PC-3 (cell line): ENCODE data around the gene TINAGL1. TPM values are rescaled to one million over a fixed set of nuclear protein-coding genes. Genes with fewer than 3 reads are reported as not detected.

ENCODE experiments used
- ATAC-seq: fragments of 200-7000 bp; cut with Tn5 transposase; 2 replicates; pipeline ENCODE4 v1.9.1; 2020; ENCODE audit warnings: mild to moderate bottlenecking, moderate library complexity
- BruUV-seq: library from RNA; stranded (reverse); fragments of 400-500 nt; replicated peaks from 2 replicates; lab custom pipeline; 2021; lab: Mats Ljungman, UMichigan
- CTCF ChIA-PET: fragments of 300-600 bp; sonication (Branson Sonifier 250); formaldehyde crosslinking; loops from one replicate; lab custom pipeline; 2022; ENCODE audit warnings: antibody characterized with exemption; lab: Charles Lee
- POLR2A ChIA-PET: fragments of 300-600 bp; sonication (Branson Sonifier 250); formaldehyde crosslinking; loops from one replicate; lab custom pipeline; 2022; ENCODE audit warnings: antibody characterized with exemption; ENCODE audit not compliant: unreplicated experiment; lab: Charles Lee
- DNase-seq: peaks from one replicate; pipeline ENCODE4 v3.0.0-alpha.2; 2015
- H2AFZ ChIP-seq: fragments of 300-600 bp; sonication (generic); 2 replicates; pipeline ENCODE4 v1.6.0; 2016; ENCODE audit warnings: antibody characterized with exemption, low read length
- H3F3A ChIP-seq: fragments of 300-600 bp; sonication (generic); one replicate; pipeline ENCODE4 v1.6.0; 2017; ENCODE audit warnings: antibody characterized with exemption, low read length, control low read depth, mild to moderate bottlenecking; ENCODE audit not compliant: unreplicated experiment
- H3K27ac ChIP-seq: fragments of 300-600 bp; sonication (generic); 2 replicates; pipeline ENCODE4 v1.5.1; 2016; ENCODE audit warnings: mild to moderate bottlenecking, low read length
- H3K27me3 ChIP-seq: fragments of 300-600 bp; sonication (generic); 2 replicates; pipeline ENCODE4 v1.6.1; 2016; ENCODE audit warnings: low read length, mixed read lengths
- H3K36me3 ChIP-seq: fragments of 300-600 bp; sonication (generic); 2 replicates; pipeline ENCODE4 v1.6.1; 2016; ENCODE audit warnings: low read depth, mixed run types, low read length, mixed read lengths
- H3K4me1 ChIP-seq: fragments of 300-600 bp; sonication (generic); 2 replicates; pipeline ENCODE4 v1.5.1; 2016; ENCODE audit warnings: low read length; ENCODE audit not compliant: insufficient read depth
- H3K4me2 ChIP-seq: fragments of 300-600 bp; sonication (generic); 2 replicates; pipeline ENCODE4 v1.6.0; 2016; ENCODE audit warnings: low read length
- H3K4me3 ChIP-seq: fragments of 300-600 bp; sonication (generic); 2 replicates; pipeline ENCODE4 v1.5.1; 2016; ENCODE audit warnings: mild to moderate bottlenecking, low read length, mixed read lengths
- H3K79me2 ChIP-seq: fragments of 300-600 bp; sonication (generic); 2 replicates; pipeline ENCODE4 v1.6.1; 2017; ENCODE audit warnings: low read length, mixed read lengths
- H3K9ac ChIP-seq: fragments of 300-600 bp; sonication (generic); 2 replicates; pipeline ENCODE4 v1.6.0; 2016; ENCODE audit warnings: mild to moderate bottlenecking, low read length
- H3K9me2 ChIP-seq: fragments of 300-600 bp; sonication (generic); replicated peaks from 2 replicates; pipeline ENCODE4 v1.6.1; 2016; ENCODE audit warnings: mixed run types, low read length, mixed read lengths
- H3K9me3 ChIP-seq: fragments of 300-600 bp; sonication (generic); 2 replicates; pipeline ENCODE4 v1.6.1; 2016; ENCODE audit warnings: low read length, mixed read lengths
- H4K20me1 ChIP-seq: fragments of 300-600 bp; sonication (generic); 2 replicates; pipeline ENCODE4 v1.6.1; 2016; ENCODE audit warnings: low read length, mixed read lengths
- CTCF ChIP-seq: fragments of 300-600 bp; sonication (generic); conservative IDR thresholded peaks from 2 replicates; pipeline ENCODE4 v1.5.1; 2017; ENCODE audit warnings: antibody characterized with exemption, low read depth, mild to moderate bottlenecking, low read length
- EZH2 ChIP-seq: fragments of 300-600 bp; sonication (generic); IDR thresholded peaks from one replicate; pipeline ENCODE4 v1.6.1; 2017; ENCODE audit warnings: antibody characterized with exemption, mild to moderate bottlenecking, low read length; ENCODE audit not compliant: unreplicated experiment
- EZH2phosphoT487 ChIP-seq: fragments of 300-600 bp; sonication (generic); IDR thresholded peaks from 2 replicates; pipeline ENCODE4 v1.6.1; 2018; ENCODE audit warnings: mild to moderate bottlenecking, antibody characterized with exemption, low read length, borderline replicate concordance
- intact Hi-C: fragments of 100-400 bp; cut with micrococcal nuclease; formaldehyde crosslinking; loops from 2 replicates; pipeline ENCODE4 v1.9.0; 2023
- total RNA-seq: library from RNA; depleted of rRNA; stranded (reverse); fragments of >200 nt; gene quantifications from 2 replicates; pipeline ENCODE4 v1.2.3, GENCODE V29; 2014

The TINAGL1 gene
- total RNA-seq, 1 experiment from 2014 or later: 176 TPM

- ChIA-PET POLR2A (no interaction called here), CTCF (no interaction called here)
- H3K79me2 ChIP-seq: no peaks in the 10 kb centered on the region
- H3K36me3 ChIP-seq: peaks cover 6% of the 10 kb centered on the region; the same call in 1 of the 2 replicates
- ATAC-seq (no peak), DNase-seq (no peak)
- H3K4me3 ChIP-seq: no peak overlapping the region
- TF ChIP-seq CTCF: no peak
- TF ChIP-seq EZH2phosphoT487: no peak
- TF ChIP-seq EZH2: no peak
- H4K20me1 ChIP-seq: no peaks in the 10 kb centered on the region
- no peak overlapping the region for H3K4me2 ChIP-seq
- H3K4me1 ChIP-seq: no peaks in the 10 kb centered on the region
- H3K27ac ChIP-seq: no peak overlapping the region
- no peak overlapping the region for H2AFZ ChIP-seq
- H3K9me3 ChIP-seq: no peaks in the 10 kb centered on the region
- H3K9me2 ChIP-seq: no peaks in the 10 kb centered on the region
- H3F3A ChIP-seq: no peaks in the 10 kb centered on the region
- BruUV-seq: no TSS peak
- intact Hi-C loops: no loop called here
- no peaks in the 10 kb centered on the region for H3K27me3 ChIP-seq
- no peak overlapping the region for H3K9ac ChIP-seq
Measured at GRCh38 chr1:31626223-31627207, 50.2 kb downstream of the TINAGL1 start.

DNA sequence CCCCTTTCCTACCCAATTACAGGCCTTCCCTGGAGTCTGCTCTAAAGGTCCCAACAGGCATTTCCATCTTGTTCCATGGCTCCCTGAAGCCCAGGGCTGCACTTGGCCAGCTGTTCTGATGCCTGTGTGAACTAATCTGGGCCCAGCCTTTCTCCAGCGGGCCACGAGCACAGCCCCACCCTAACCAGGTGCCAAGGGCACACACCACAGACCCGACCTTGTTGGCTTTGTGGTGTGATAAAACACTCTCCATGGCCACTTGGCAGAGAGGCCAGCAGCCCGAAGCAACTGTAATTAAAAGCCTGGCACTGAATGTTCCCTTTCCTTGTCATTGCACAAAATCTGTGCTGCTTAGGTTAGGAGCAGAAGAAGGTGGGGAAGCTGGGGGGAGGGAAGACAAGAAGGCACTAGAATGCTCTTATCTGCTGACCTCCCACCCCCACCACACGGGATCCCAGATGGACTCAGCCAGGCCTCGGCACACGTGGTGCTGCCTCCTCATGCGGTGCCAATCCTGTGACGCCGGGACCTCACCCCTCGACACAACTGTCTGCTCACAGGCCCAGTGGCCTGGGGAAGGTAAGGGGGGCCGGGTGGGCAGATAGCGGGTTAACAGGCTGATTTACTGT, 51.1 kb downstream of the TINAGL1 start:
- no peaks in the 10 kb centered on the region for H3K4me1 ChIP-seq
- no peaks in the 10 kb centered on the region for H4K20me1 ChIP-seq
- no peaks in the 10 kb centered on the region for H3K27me3 ChIP-seq
- no peak overlapping the region for H3K27ac ChIP-seq
- DNase-seq: no peak
- H3K4me3 ChIP-seq: no peak overlapping the region
- H2AFZ ChIP-seq: no peak overlapping the region
- H3K4me2 ChIP-seq: no peak overlapping the region
- no peaks in the 10 kb centered on the region for H3F3A ChIP-seq
- H3K36me3 ChIP-seq: peaks cover 10% of the 10 kb centered on the region; the same call in 1 of the 2 replicates
- POLR2A ChIA-PET: no interaction called here
- no TSS peak for BruUV-seq
- H3K9ac ChIP-seq: no peak overlapping the region
- TF ChIP-seq EZH2 (no peak), CTCF (no peak), EZH2phosphoT487 (no peak)
- intact Hi-C loops: no loop called here
- H3K79me2 ChIP-seq: no peaks in the 10 kb centered on the region
- no peaks in the 10 kb centered on the region for H3K9me3 ChIP-seq
- CTCF ChIA-PET: no interaction called here
- ATAC-seq: no peak
- H3K9me2 ChIP-seq: no peaks in the 10 kb centered on the region
